Middle frontal gyrus (tissue), 1 donor: ENCODE results near the gene NPIPA7.
"Not testable (repeated sequence)": the region's sequence is repeated elsewhere in the genome, so short reads cannot be mapped to it uniquely, and the experiment has no call there.

Experiments
- DNase-seq: peaks from one replicate; pipeline ENCODE4 v3.0.0-alpha.2; 2015; ENCODE audit warnings: low spot score; ENCODE audit errors: extremely low spot score

The NPIPA7 gene

DNA sequence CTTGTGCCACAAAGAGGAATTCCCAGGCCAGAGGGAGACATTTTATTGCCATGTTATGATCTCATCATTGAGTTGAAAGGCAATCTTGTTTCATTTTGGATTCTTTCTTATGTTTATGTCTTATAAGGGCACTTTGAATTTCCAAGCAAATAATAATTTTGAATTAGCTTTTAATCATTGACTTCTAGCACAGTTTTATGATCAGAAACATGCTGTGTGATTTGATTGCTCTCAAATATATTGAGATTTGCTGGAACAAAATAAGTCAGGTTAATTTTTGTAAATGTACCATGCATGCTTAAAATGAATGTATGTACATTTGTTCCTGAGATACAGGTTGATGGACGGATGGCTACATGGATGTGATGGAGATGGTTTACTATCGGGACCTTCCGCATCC lies at the start of gene NPIPA7:
Gene NPIPA7, plus strand, starts transcription at position 301 of the 400 bp plus-strand sequence. CDS start 105 bp downstream, outside the sequence.
- DNase-seq, result not testable (repeated sequence)

DNA sequence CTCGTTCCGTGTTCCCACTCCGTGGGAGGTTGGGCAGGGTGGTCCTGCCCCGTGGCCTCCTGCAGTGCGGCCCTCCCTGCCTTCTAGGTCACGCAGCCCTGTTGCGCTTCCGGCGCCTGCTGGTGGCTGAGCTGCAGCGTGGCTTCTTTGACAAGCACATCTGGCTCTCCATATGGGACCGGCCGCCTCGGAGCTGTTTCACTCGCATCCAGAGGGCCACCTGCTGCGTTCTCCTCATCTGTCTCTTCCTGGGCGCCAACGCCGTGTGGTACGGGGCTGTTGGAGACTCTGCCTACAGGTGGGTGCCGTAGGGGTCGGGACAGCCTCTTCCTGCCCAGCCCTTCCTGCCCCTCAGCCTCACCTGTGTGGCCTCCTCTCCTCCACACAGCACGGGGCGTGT lies 47.5 kb upstream of the NPIPA7 start:
- DNase-seq, result not testable (repeated sequence)

DNA sequence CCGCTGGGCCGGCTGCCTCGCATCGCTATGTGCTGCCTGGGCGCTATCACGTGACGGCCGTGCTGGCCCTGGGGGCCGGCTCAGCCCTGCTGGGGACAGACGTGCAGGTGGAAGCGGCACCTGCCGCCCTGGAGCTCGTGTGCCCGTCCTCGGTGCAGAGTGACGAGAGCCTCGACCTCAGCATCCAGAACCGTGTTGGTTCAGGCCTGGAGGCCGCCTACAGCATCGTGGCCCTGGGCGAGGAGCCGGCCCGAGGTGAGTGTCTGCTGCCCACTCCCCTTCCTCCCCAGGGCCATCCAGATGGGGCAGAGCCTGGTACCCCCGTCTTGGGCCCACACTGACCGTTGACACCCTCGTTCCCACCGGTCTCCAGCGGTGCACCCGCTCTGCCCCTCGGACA lies 21.4 kb upstream of the NPIPA7 start:
- DNase-seq, result not testable (repeated sequence)

DNA sequence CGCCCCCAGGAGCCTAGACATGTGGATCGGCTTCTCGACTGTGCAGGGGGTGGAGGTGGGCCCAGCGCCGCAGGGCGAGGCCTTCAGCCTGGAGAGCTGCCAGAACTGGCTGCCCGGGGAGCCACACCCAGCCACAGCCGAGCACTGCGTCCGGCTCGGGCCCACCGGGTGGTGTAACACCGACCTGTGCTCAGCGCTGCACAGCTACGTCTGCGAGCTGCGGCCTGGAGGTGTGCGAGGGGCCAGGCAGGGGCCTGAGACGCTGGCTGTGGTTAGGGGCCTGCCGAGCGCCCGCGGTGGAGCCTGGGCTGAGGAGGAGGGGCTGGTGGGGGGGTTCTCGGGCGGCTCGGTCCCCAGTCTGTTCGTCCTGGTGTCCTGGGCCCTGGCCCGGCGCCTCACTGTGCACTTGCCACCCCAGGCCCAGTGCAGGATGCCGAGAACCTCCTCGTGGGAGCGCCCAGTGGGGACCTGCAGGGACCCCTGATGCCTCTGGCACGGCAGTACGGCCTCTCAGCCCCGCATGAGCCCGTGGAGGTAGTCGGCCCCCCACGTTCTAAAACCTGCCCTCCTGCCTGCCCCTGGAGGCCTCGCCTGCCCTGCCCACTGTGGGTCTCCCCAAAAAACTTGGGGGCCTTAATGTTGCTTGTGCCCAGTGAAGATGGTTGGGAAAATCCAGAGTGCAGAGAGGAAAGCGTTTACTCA lies 20.2 kb upstream of the NPIPA7 start:
- DNase-seq, result not testable (repeated sequence)

DNA sequence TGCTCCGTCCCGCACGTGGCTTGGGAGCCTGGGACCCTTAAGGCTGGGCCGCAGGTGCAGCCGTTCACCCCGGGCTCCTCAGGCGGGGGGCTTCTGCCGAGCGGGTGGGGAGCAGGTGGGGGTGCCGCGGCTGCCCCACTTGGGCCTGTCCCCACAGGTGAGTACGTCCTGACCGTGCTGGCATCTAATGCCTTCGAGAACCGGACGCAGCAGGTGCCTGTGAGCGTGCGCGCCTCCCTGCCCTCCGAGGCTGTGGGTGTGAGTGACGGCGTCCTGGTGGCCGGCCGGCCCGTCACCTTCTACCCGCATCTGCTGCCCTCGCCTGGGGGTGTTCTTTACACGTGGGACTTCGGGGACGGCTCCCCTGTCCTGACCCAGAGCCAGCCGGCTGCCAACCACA lies 15.3 kb upstream of the NPIPA7 start:
- not testable (repeated sequence) for DNase-seq

DNA sequence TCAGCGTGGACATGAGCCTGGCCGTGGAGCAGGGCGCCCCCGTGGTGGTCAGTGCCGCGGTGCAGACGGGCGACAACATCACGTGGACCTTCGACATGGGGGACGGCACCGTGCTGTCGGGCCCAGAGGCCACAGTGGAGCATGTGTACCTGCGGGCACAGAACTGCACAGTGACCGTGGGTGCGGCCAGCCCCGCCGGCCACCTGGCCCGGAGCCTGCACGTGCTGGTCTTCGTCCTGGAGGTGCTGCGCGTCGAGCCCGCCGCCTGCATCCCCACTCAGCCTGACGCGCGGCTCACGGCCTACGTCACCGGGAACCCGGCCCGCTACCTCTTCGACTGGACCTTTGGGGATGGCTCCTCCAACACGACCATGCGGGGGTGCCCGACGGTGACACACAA lies 14.8 kb upstream of the NPIPA7 start:
- DNase-seq, result not testable (repeated sequence)

DNA sequence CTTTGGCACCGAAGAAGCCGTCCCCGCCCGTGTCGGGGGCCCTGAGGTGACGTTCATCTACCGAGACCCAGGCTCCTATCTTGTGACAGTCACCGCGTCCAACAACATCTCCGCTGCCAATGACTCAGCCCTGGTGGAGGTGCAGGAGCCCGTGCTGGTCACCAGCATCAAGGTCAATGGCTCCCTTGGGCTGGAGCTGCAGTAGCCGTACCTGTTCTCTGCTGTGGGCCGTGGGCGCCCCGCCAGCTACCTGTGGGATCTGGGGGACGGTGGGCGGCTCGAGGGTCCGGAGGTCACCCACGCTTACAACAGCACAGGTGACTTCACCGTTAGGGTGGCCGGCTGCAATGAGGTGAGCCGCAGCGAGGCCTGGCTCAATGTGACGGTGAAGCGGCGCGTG lies 14.2 kb upstream of the NPIPA7 start:
- DNase-seq, result not testable (repeated sequence)

DNA sequence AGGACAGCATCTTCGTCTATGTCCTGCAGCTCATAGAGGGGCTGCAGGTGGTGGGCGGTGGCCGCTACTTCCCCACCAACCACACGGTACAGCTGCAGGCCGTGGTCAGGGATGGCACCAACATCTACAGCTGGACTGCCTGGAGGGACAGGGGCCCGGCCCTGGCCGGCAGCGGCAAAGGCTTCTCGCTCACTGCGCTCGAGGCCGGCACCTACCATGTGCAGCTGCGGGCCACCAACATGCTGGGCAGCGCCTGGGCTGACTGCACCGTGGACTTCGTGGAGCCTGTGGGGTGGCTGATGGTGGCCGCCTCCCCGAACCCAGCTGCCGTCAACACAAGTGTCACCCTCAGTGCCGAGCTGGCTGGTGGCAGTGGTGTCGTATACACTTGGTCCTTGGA lies 13.6 kb upstream of the NPIPA7 start:
- not testable (repeated sequence) for DNase-seq

DNA sequence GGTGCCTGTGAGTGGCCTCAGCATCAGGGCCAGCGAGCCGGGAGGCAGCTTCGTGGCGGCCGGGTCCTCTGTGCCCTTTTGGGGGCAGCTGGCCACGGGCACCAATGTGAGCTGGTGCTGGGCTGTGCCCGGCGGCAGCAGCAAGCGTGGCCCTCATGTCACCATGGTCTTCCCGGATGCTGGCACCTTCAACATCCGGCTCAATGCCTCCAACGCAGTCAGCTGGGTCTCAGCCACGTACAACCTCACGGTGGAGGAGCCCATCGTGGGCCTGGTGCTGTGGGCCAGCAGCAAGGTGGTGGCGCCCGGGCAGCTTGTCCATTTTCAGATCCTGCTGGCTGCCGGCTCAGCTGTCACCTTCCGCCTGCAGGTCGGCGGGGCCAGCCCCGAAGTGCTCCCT lies 13.1 kb upstream of the NPIPA7 start:
- not testable (repeated sequence) for DNase-seq

DNA sequence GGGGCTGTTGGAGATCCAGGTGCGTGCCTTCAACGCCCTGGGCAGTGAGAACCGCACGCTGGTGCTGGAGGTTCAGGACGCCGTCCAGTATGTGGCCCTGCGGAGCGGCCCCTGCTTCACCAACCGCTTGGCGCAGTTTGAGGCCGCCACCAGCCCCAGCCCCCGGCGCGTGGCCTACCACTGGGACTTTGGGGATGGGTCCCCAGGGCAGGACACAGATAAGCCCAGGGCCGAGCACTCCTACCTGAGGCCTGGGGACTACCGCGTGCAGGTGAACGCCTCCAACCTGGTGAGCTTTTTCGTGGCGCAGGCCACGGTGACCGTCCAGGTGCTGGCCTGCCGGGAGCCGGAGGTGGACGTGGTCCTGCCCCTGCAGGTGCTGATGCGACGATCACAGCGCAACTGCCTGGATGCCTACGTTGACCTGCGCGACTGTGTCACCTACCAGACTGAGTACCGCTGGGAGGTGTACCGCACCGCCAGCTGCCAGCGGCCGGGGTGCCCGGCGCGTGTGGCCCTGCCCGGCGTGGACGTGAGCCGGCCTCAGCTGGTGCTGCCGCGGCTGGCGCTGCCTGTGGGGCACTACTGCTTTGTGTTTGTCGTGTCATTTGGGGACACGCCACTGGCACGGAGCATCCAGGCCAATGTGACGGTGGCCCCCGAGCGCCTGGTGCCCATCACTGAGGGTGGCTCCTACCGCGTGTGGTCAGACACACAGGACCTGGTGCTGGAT lies 12.2 kb upstream of the NPIPA7 start:
- DNase-seq, result not testable (repeated sequence)

DNA sequence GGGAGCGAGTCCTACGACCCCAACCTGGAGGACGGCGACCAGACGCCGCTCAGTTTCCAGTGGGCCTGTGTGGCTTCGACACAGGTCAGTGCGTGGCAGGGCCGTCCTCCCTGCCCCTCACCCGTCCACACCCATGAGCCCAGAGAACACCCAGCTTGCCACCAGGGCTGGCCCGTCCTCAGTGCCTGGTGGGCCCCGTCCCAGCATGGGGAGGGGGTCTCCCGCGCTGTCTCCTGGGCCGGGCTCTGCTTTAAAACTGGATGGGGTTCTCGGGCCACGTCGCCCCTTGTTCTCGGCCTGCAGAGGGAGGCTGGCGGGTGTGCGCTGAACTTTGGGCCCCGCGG lies 11.7 kb upstream of the NPIPA7 start:
- DNase-seq, result not testable (repeated sequence)

DNA sequence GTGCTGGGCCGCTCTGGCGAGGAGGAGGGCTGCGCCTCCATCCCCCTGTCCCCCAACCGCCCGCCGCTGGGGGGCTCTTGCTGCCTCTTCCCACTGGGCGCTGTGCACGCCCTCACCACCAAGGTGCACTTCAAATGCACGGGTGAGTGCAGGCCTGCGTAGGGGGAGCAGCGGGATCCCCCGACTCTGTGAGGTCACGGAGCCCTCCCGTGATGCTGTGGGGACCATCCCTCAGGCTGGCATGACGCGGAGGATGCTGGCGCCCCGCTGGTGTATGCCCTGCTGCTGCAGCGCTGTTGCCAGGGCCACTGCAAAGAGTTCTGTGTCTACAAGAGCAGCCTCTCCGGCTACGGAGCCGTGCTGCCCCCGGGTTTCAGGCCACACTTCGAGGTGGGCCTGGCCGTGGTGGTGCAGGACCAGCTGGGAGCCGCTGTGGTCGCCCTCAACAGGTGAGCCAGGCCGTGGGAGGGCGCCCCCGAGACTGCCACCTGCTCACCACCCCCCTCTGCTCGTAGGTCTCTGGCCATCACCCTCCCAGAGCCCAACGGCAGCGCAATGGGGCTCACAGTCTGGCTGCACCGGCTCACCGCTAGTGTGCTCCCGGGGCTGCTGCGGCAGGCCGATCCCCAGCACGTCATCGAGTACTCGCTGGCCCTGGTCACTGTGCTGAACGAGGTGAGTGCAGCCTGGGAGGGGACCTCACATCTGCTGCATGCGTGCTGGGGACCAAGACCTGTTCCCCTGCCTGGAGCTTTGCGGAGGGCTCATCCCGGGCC lies 9.7 kb upstream of the NPIPA7 start:
- DNase-seq, result not testable (repeated sequence)

DNA sequence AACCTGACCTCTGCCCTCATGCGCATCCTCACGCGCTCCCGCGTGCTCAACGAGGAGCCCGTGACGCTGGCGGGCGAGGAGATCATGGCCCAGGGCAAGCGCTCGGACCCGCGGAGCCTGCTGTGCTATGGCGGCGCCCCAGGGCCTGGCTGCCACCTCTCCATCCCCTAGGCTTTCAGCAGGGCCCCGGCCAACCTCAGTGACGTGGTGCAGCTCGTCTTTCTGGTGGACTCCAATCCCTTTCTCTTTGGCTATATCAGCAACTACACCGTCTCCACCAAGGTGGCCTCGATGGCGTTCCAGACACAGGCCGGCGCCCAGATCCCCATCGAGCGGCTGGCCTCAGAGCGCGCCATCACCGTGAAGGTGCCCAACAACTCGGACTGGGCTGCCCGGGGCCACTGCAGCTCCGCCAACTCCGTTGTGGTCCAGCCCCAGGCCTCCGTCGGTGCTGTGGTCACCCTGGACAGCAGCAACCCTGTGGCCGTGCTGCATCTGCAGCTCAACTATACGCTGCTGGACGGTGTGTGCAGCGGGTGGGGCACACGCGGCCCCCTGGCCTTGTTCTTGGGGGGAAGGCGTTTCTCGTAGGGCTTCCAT lies 7.7 kb upstream of the NPIPA7 start:
- DNase-seq, result not testable (repeated sequence)

DNA sequence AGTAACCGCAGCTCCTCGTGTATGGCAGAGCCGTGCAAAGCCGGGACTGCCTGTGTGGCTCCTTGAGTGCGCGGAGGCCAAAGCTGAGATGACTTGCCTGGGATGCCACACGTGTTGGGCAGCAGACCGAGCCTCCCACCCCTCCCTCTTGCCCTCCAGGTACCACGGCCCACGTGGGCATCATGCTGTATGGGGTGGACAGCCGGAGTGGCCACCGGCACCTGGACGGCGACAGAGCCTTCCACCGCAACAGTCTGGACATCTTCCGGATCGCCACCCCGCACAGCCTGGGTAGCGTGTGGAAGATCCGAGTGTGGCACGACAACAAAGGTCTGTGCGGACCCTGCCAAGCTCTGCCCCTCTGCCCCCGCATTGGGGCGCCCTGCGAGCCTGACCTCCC lies 4.7 kb upstream of the NPIPA7 start:
- not testable (repeated sequence) for DNase-seq

DNA sequence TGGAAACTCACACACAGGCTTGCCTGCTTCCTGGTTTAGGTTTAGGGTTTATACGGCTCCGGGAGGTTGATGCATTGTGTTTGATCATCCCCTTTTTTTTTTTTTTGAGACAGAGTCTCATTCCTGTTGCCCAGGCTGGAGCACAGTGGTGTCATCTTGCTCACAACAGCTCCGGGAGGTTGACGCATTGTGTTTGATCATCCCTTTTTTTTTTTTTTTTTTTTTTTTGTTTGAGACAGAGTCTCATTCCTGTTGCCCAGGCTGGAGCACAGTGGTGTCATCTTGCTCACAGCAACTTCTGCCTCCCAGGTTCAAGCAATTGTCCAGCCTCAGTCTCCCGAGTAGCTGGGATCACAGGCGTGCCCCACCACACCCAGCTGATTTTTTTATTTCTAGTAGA lies 20.7 kb downstream of the NPIPA7 start:
- DNase-seq, result not testable (repeated sequence)

DNA sequence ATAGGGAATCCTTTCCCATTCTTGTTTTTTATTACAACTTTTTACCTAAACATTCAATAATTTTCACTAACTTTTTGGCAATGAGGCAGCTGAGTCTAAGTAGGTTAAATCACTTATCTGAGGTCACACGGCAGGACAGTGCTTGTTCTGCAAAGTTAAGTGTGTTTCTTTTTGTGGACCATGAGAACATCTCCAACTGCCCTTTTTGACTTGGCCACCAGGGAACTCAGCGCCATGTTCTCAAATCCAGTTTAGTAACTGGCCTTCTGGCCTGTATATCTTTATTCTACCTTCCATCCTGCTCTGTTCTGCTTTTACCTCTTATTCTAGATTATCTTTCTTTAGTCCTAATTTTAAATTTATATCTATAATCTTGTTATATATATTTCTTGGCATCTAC lies 23.4 kb downstream of the NPIPA7 start:
- not testable (repeated sequence) for DNase-seq

DNA sequence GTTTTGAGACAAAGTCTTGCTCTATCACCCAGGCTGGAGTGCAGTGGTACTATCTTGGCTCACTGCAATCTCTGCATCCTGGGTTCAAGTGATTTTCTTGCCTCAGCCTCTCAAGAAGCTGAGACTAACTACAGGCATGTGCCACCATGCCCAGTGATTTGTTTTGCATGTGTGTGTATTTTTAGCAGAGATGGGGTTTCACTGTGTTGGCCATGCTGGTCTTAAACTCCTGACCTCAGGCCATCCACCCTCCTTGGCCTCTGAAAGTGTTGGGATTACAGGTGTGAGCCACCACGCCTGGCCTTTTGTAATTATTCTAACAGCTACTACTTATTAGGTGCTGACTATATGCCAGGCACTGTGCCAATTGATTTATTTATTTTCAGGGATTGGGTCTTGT lies 25.3 kb downstream of the NPIPA7 start:
- DNase-seq, result not testable (repeated sequence)

DNA sequence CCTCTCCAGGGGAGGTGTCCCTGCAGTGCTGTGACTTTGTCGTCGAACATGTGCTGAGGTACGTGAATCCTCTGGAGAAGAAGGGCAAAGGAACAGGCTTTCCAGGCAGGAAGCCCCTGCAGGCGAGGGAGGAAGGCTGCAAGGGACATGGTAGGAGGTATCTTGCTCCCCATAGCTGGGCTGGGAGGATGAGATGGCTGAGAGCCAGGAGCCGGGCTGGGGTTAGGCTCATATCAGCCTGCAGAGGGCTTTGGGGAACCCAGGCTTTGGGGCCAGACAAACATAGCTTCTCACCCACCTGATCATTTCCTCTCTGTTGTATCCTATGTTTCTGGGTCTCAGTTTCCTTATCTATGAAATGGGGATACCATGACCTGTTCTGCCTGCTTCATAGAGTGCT lies 26.5 kb downstream of the NPIPA7 start:
- DNase-seq, result not testable (repeated sequence)

DNA sequence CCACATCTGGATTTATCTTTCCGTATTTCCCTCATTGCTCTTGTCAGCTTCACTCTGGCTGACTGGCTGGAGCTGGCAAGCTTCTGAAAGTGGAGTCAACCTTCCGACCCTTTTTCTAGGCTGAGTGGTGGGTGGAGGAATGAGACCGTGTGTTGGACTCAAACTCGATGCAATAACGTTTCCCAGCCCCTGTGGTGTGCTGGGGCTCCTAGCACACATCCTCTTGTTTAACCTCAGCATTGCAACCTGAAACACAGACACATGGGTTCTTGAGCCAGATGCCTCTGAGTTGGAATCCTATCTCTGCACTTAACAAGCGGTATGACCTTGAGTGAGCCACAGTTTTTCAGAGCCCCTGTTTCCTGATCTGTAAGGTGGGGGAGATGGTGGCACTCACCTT lies 29.5 kb downstream of the NPIPA7 start:
- DNase-seq, result not testable (repeated sequence)

DNA sequence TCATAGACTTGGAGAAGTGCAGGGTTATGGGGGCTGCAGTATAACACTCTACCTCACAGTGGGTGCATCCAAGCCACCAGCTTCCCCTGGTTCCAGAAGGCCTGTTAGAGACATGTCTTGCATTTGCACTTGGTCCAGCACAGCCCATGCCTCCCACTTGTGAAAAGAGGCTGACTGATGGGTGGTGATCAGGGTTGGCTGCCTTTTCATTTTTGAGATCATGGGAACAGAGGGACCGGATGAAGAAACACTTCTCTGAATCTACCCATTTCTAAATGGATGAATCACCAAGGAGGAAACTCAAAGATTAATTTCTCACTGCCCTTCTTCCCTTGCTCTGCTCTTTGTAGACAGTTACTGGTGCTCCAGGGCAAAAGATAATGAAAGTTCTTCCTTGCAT lies 34.8 kb downstream of the NPIPA7 start:
- DNase-seq, result not testable (repeated sequence)

DNA sequence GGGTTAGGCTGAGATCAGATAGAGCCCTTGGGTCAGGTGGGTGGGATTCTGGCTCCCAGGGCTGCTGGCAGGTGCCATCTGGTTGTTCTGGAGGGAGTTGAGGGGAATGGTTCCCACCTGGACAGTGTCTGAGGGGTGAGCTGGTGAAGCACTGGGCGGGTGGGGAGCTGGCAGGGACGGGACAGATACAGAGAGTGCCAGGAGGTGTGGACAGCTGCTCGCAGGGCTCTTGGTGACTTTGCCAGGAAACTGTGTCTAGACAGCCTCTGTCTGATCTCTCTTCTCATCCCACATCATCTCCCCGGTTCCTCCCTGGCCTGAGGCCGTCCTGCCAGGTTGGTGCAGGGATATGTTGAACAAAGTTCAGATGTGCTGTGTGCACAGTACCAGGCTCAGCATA lies 38.1 kb downstream of the NPIPA7 start:
- not testable (repeated sequence) for DNase-seq
